ENCODE data around the gene GPRC5D. TPM values are rescaled to one million over a fixed set of nuclear protein-coding genes. Genes with fewer than 3 reads are reported as not detected.

GPRC5D gene
- total RNA-seq, 1 donor from 2014 or later: not detected

- DNase-seq (ENCODE audit: low spot score): no peak
Measured at GRCh38 chr12:12909228-12909994, 42.6 kb downstream of the GPRC5D start.

- DNase-seq (ENCODE audit: low spot score): no peak
Measured at GRCh38 chr12:12908711-12909110, 43.3 kb downstream of the GPRC5D start.

- DNase-seq (ENCODE audit: low spot score): no peak
Measured at GRCh38 chr12:12908252-12908651, 43.7 kb downstream of the GPRC5D start.

- DNase-seq (ENCODE audit: low spot score): no peak
Measured at GRCh38 chr12:12907552-12907951, 44.4 kb downstream of the GPRC5D start.

GRCh38 chr12:12903642-12904609, 48.0 kb downstream of the GPRC5D start:
- no peak for DNase-seq (ENCODE audit: low spot score)

- DNase-seq (ENCODE audit: low spot score): no peak
Measured at GRCh38 chr12:12902036-12902435, 49.9 kb downstream of the GPRC5D start.

- no peak for DNase-seq (ENCODE audit: low spot score)
Measured at GRCh38 chr12:12901158-12901791, 50.7 kb downstream of the GPRC5D start.

- no peak for DNase-seq (ENCODE audit: low spot score)
Measured at GRCh38 chr12:12900786-12901157, 51.2 kb downstream of the GPRC5D start.

GRCh38 chr12:12899530-12900380, 52.2 kb downstream of the GPRC5D start:
- DNase-seq (ENCODE audit: low spot score): no peak

- no peak for DNase-seq (ENCODE audit: low spot score)
Measured at GRCh38 chr12:12898911-12899511, 53.0 kb downstream of the GPRC5D start.

GRCh38 chr12:12898136-12898717, 53.7 kb downstream of the GPRC5D start:
- DNase-seq (ENCODE audit: low spot score): no peak

- no peak for DNase-seq (ENCODE audit: low spot score)
Measured at GRCh38 chr12:12897302-12897701, 54.7 kb downstream of the GPRC5D start.

- no peak for DNase-seq (ENCODE audit: low spot score)
Measured at GRCh38 chr12:12896260-12896659, 55.7 kb downstream of the GPRC5D start.

- DNase-seq (ENCODE audit: low spot score): no peak
Measured at GRCh38 chr12:12893438-12893837, 58.5 kb downstream of the GPRC5D start.

GRCh38 chr12:12892681-12893141, 59.3 kb downstream of the GPRC5D start:
- DNase-seq (ENCODE audit: low spot score): no peak

GRCh38 chr12:12891881-12892355, 60.1 kb downstream of the GPRC5D start:
- no peak for DNase-seq (ENCODE audit: low spot score)

GRCh38 chr12:12891080-12891880, 60.7 kb downstream of the GPRC5D start, which contains the start of gene GPRC5A:
Gene GPRC5A, plus strand, starts transcription at chr12:12891562. Its CDS starts 16,688 bp downstream, at chr12:12908250.
- DNase-seq (ENCODE audit: low spot score): peak; percentile 95
